Stimulated activated CD4-positive, alpha-beta T cell treated with anti-CD3 and anti-CD28 coated beads, TNF-alpha, amount 100 ng/mL, for 1 hour (primary cell): ENCODE measurements around the gene CAPN2.
"Not testable (repeated sequence)": the region's sequence is repeated elsewhere in the genome, so short reads cannot be mapped to it uniquely, and the experiment has no call there.

Source experiments
- DNase-seq, 3 donors: peaks; one replicate each; pipeline ENCODE4 v3.0.0-alpha.2; 2020; ENCODE audit warnings: low read depth in 3 of 3, low spot score in 1 of 3

The CAPN2 gene

DNA sequence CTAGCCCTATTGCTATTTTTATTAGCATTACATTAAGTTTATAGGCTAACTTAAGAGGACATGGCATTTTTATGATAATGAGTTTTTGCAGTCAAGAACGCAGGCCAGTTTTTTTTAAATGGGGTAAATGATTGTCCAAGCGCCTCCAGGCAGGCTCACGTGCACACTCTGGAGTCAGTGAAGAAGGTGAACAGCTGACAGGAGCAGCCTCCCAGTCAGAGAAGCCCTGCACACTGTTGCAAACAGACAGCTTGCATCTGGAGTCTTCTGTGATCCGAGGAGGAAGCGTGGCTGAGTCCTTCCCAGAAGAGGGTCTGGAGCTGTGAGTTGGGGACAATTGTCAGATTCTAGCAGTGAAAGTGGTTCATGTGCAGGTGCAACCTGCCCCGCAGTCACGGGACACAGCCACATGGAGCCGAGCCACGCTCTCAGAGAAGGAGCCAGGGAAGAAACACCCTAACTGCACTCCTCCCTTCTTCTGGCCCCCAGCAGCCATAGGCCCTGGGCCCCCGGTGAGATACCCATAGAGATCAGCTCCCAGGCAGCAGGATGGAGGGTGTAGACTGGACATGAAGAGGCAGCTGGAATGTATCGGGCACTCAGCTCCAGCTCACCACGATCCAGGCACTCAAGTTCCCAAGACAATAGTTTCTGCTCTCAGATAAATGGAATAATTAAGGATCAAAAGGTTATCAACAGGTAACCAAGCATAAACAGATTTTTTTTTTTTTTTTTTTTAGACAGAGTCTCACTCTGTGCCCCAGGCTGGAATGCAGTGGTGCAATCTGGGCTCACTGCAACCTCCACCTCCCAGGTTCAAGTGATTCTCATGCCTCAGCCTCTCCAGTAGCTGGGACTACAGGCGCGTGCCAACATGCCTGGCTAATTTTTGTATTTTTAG lies 26.4 kb downstream of the CAPN2 start:
- DNase-seq: no peak

- no peak for DNase-seq
Observed at GRCh38 chr1:223739366-223740037, 27.2 kb downstream of the CAPN2 start.

GRCh38 chr1:223740038-223740736 lies 27.8 kb downstream of the CAPN2 start:
- DNase-seq: not testable (repeated sequence)

GRCh38 chr1:223741861-223742260 lies 29.5 kb downstream of the CAPN2 start:
- DNase-seq: no peak

DNA sequence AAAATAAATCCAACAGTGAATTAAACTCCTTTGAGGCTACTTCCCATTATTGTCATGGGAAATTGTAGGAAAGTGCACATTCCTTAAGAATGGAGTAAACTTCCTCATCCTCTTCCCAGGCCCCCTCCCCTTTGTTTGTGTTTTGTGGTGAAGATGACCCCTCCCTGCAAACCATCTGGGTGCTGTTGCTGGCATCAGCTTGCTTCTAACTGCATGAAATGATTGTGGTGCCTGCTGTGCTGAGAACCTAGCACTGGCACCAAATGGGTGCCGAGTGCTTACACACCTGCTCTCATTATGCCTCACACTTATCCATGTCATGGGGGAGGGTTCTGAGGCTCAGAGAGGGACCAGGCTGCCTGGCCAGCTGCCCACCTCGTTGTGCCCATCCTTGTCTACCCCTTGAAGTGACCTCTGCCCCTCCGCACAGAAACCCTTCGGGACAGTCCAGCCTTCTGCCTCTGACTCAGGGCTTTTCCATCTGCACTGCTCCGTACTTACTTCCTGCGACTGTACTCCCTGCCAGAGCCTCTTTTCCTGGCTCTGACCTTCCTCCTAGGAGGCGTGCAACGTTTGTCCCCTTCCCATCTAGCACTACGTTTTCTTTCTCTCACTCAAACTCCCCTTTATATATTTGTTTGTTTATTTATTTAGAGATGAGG lies 30.6 kb downstream of the CAPN2 start:
- DNase-seq: no peak

GRCh38 chr1:223745731-223746130 lies 33.4 kb downstream of the CAPN2 start:
- no peak for DNase-seq

GRCh38 chr1:223747838-223748335 lies 35.5 kb downstream of the CAPN2 start:
- no peak for DNase-seq

GRCh38 chr1:223748405-223748772 lies 36.0 kb downstream of the CAPN2 start:
- no peak for DNase-seq

GRCh38 chr1:223748773-223749733 lies 36.7 kb downstream of the CAPN2 start:
- peak; percentile 19 to 62 (median 50) for DNase-seq

DNA sequence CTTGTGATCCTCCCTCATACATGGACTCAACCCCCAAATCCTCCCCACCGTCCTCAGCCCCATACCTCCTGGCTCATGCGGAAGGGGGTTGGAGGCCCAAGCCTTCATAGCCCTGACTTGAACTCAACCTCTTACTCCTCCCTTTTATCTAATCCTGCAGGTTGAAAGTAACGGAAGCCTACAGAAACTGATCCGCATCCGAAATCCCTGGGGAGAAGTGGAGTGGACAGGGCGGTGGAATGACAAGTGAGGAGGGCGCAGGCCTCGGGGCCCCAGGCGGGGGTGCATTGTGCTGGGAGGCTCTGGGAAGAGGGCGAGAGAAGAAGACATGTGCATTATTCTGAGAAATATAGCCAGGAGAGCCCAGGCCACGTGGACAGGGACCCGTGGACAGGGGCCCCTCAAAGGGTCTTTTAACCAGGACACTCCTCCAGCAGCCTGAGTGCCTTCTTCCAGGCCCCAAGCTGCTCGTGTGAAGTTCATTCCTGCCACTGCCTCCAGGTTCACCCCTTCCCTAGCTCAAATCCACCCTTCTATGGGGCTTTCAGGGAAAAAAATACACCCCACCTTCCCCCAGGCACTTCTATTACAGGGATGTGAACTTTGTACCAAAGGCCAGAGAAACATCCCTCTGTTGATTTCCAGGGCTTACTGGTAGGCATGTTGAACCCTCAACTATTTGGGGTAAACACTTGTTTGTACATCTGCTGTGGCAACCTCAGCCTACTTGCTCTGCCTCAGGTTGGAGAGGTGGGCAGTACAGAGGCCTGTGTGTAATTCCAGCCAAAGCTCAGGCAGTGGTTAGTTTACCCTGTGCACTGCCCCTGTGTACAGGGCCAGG lies 38.6 kb downstream of the CAPN2 start:
- DNase-seq: no peak

DNA sequence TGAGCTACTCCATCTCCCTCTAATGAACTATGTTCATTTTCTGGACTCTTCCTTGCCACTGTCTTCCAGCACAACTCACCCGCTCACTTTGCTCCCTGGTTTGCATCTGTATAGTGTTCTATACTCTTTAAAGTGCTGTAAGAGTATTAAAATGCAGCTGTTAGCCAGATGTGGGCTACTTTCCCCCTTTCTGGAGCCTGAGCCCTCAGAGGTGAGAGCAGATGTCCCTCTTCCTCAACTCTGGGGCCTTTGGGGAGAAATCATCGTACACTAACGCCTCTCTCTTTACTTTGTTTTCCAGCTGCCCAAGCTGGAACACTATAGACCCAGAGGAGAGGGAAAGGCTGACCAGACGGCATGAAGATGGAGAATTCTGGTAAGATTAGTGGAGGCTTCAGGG lies 39.4 kb downstream of the CAPN2 start:
- no peak for DNase-seq

- DNase-seq: no peak
Observed at GRCh38 chr1:223752721-223753515, 40.6 kb downstream of the CAPN2 start.

GRCh38 chr1:223754681-223755431 lies 42.5 kb downstream of the CAPN2 start:
- DNase-seq: no peak

GRCh38 chr1:223755432-223755792 lies 43.1 kb downstream of the CAPN2 start:
- DNase-seq: no peak

DNA sequence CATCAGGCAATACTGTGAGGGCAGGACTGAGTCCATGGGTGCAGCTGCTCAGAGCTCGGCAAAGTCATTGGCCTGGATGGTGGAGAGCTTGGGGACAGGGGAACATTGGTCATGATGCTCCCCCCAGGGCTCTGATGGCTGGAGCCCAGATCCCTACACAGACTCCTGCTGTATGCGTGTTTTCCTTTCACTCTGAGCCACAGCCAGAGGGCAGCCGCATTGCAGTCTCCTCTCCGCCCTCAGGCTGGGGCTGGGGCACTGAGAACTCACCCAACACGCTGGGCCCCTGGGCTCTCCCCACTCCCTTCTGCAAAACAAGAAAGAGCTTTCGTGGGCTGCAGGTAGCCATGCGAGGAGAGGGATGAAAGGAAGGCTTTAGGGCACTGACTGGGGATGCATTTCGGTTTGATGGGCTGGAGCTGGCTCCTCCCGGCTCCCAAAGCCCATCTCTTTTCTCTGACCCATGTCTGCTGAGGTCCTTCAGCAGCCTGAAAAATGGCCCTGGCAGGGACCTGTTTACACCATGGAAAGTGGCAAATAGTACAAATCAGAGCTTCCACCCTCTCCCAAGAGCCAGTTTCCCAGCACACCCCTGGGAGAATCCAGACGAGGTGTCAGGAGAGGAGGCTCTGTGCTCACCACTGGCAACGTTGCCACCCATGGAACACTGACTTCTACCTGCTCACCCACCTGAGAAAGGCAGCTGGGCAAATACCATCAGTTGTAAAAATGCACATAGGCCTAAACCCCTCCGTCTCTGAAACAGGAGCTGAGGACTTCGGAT lies 43.8 kb downstream of the CAPN2 start:
- DNase-seq: no peak

GRCh38 chr1:223756806-223757700 lies 44.7 kb downstream of the CAPN2 start:
- DNase-seq: no peak
